Mesenteric fat pad (tissue), 1 donor: ENCODE results near the gene RPN2. TPM values are rescaled to one million over a fixed set of nuclear protein-coding genes. Genes with fewer than 3 reads are reported as not detected.
A peak's percentile ranks its signal among the peaks of the same experiment; 100 is the strongest.
"Not testable (repeated sequence)": the region's sequence is repeated elsewhere in the genome, so short reads cannot be mapped to it uniquely, and the experiment has no call there.

Source experiments
- DNase-seq: peaks from one replicate; pipeline ENCODE4 v3.0.0-alpha.2; 2020; ENCODE audit warnings: low spot score
- long read RNA-seq: library from polyadenylated mRNA; unstranded; transcript quantifications from one replicate; pipeline ENCODE4 v2.0.0, GENCODE V29; 2020
- total RNA-seq: library from RNA; stranded (reverse); fragmentation: NEBNext Ultra II Directional; extraction: Animal tissue kit (Norgen Biotek cat#: 25700); gene quantifications from one replicate; pipeline ENCODE4 v1.2.1, GENCODE V29; 2021
- donor health status: DM: yes; HTN: yes; CAD: no.

The RPN2 gene
- total RNA-seq, result 177 TPM
- long read RNA-seq, transcript RPN2-201 (17 exons, 2,515 nt), result major isoform, 1,083 of 1,416 reads
- long read RNA-seq, partial matches to known transcripts, result 126 of 1,416 reads
- long read RNA-seq, other reads (novel, unspliced or antisense), result 207 of 1,416 reads

- peak; percentile 99 for DNase-seq
Observed at GRCh38 chr20:37178839-37179682, at the start of gene RPN2, which contains the start of gene MROH8. Gene RPN2, plus strand, starts transcription at chr20:37179330. Its CDS starts 27 bp downstream, at chr20:37179357. Gene MROH8, minus strand, starts transcription at chr20:37179548.

GRCh38 chr20:37131486-37131885, 47.6 kb upstream of the RPN2 start:
- DNase-seq, result no peak

- DNase-seq, result no peak
Observed at GRCh38 chr20:37133952-37134351, 45.2 kb upstream of the RPN2 start.

- DNase-seq, result no peak
Observed at GRCh38 chr20:37137547-37137946, 41.6 kb upstream of the RPN2 start.

GRCh38 chr20:37142708-37143107, 36.4 kb upstream of the RPN2 start:
- no peak for DNase-seq

GRCh38 chr20:37144856-37145404, 34.2 kb upstream of the RPN2 start:
- DNase-seq, result no peak

- no peak for DNase-seq
Observed at GRCh38 chr20:37147250-37147649, 31.9 kb upstream of the RPN2 start.

- DNase-seq, result not testable (repeated sequence)
Observed at GRCh38 chr20:37150864-37151263, 28.3 kb upstream of the RPN2 start.

- no peak for DNase-seq
Observed at GRCh38 chr20:37151529-37151928, 27.6 kb upstream of the RPN2 start.

GRCh38 chr20:37152284-37152683, 26.8 kb upstream of the RPN2 start:
- DNase-seq, result no peak

- DNase-seq, result no peak
Observed at GRCh38 chr20:37154684-37155298, 24.3 kb upstream of the RPN2 start.

- no peak for DNase-seq
Observed at GRCh38 chr20:37155987-37156386, 23.1 kb upstream of the RPN2 start.

GRCh38 chr20:37158248-37158647, 20.9 kb upstream of the RPN2 start:
- DNase-seq, result no peak

- no peak for DNase-seq
Observed at GRCh38 chr20:37160683-37161082, 18.4 kb upstream of the RPN2 start.

- DNase-seq, result no peak
Observed at GRCh38 chr20:37161830-37162549, 17.1 kb upstream of the RPN2 start.

- DNase-seq, result no peak
Observed at GRCh38 chr20:37162646-37163045, 16.5 kb upstream of the RPN2 start.

GRCh38 chr20:37163832-37164554, 15.1 kb upstream of the RPN2 start:
- DNase-seq, result no peak

GRCh38 chr20:37165031-37165430, 14.1 kb upstream of the RPN2 start:
- DNase-seq, result no peak

- DNase-seq, result no peak
Observed at GRCh38 chr20:37166867-37167266, 12.3 kb upstream of the RPN2 start.

- DNase-seq, result no peak
Observed at GRCh38 chr20:37172836-37173235, 6.3 kb upstream of the RPN2 start.
